ENCODE results near the gene PRDM5. TPM values are rescaled to one million over a fixed set of nuclear protein-coding genes. Genes with fewer than 3 reads are reported as not detected.
A peak's percentile ranks its signal among the peaks of the same experiment; 100 is the strongest.

The PRDM5 gene
- 9.1 and 11.7 TPM in 2 replicates for total RNA-seq (2014; rRNA removed; shearing (Covaris generic))

- peak; percentile 27 for DNase-seq (ENCODE audit: low spot score)
Observed at GRCh38 chr4:120922381-120923206, at the start of gene PRDM5. TSS of gene PRDM5 (minus strand) at chr4:120922726. CDS start at chr4:120922608, 118 bp downstream.

- no peak for DNase-seq (ENCODE audit: low spot score)
Observed at GRCh38 chr4:120971884-120972283, 49.4 kb upstream of the PRDM5 start.

DNA sequence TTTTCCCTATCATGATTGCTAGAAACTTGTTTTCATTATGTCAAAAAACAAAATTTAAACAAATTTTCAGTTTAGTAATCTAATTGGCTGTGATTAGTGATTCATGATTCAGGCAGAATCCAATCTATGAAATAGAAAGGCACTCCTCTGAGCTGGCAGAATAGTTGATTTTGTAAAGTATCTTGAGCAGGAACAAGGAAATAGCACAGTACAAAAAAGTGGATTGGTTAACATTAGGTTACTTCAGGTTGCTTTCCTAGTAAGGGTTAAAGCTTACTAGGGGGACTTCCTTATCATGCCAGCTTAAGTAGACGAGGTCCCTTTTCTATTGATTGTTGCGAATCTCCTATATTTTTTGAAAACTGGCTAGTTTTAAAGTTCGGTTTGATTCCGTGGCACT lies 43.4 kb upstream of the PRDM5 start:
- DNase-seq (ENCODE audit: low spot score), result no peak

- no peak for DNase-seq (ENCODE audit: low spot score)
Observed at GRCh38 chr4:120964596-120964995, 42.1 kb upstream of the PRDM5 start.

GRCh38 chr4:120963449-120963848 lies 40.9 kb upstream of the PRDM5 start:
- no peak for DNase-seq (ENCODE audit: low spot score)

GRCh38 chr4:120960656-120961267 lies 38.2 kb upstream of the PRDM5 start:
- DNase-seq (ENCODE audit: low spot score), result no peak

DNA sequence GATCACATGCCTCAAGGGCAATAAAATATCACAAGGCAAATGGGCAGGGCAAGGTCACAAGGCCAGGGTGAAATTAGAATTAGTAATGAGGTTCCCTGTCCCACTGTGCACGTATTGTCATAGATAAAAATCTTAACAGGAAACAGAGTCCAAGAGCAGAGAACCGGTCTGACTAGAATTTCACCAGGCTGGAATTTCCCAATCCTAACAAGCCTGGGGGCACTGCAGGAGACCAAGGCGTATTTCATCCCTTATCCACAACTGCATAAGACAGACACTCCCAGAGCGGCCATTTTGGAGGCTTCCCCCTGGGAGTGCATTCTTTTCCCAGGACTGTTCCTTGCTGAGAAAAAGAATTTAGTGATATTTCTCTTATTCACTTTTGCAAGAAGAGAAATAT lies 25.9 kb upstream of the PRDM5 start:
- DNase-seq (ENCODE audit: low spot score), result no peak

DNA sequence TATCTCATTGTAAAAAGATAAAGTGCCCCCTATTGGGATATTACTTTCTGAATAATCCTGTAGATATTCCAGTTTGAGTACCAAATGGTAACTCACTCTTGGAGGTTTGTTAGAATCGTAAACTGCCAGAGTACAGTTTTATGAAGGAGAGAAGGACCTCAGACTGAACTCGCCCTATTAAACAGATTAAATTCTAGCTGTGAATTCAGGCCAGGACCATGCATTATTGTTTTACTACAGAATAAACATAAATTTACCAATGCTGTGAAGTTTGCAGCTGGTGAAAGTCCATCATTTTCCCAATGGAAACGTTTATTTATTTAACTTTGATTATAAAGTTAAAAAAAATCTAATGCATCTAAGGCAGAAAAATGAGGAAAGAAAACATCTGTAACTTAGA lies 20.2 kb upstream of the PRDM5 start:
- DNase-seq (ENCODE audit: low spot score), result no peak

DNA sequence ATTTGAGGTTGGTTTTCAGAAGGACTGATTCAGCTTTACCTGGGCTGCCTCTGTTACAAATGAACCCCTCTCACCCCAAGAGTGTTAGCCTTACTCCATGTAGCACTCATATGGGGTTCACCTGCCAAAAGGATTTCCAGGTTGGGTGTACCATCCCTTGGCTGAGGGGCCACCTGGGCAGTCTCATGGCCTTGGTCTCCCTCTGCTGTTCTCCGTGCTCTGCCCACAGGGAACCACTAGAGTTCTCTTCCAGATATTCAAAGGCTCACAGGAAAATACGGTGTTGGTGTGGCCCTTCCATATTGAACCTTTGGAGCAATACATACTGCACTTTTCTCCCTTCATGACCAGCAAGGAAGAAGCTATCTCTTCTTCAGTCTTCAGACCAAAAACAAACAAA lies 18.0 kb upstream of the PRDM5 start:
- DNase-seq (ENCODE audit: low spot score), result no peak

GRCh38 chr4:120939693-120940092 lies 17.2 kb upstream of the PRDM5 start:
- DNase-seq (ENCODE audit: low spot score), result no peak

- DNase-seq (ENCODE audit: low spot score), result no peak
Observed at GRCh38 chr4:120929847-120930246, 7.3 kb upstream of the PRDM5 start.

DNA sequence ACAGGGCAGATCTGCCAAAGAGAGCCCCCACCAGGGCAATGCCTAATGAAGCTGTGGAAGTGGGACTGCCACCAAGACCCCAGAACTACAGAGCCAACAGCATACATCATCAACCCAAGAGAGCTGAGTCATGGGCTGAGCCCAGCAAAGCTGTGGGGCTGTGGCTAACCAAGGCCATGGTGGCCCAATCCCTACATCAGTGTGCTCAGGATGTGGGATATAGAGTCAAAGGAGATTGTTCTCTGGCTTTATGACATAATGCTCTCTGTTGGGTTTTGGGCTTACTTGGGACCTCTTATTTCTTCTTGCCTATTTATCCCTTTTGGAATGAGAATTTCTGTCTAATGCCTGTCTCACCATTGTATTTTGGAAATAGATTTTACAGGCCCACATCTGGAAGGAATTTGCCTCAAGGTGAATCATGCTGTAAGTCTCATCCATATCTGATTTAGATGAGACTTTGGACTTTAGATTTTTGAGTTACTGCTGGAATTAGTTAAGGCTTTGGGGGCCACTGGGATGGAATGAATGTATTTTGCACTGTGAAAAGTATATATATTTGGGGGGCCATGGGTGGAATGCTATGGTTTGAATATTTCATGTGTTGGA lies 5.4 kb upstream of the PRDM5 start:
- no peak for DNase-seq (ENCODE audit: low spot score)

- no peak for DNase-seq (ENCODE audit: low spot score)
Observed at GRCh38 chr4:120926358-120927025, 4.0 kb upstream of the PRDM5 start.

DNA sequence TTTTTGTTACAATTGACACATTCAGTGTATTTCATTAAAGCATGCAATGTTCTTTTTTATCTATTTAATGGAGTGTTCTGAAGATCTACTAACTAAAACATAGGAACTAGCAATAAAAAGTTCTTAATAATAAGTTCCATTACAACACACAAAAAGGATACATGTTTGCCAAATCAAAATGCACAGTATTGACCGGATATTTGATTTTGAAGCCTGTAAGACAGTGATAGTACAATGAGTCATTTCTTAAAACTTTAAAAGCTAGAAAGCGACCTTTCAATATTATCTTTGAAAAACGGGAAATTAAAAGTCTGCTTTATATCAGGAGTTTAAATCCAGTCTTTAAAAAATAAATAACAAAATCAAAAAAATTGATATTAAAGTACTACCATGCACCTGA lies 2.4 kb upstream of the PRDM5 start:
- no peak for DNase-seq (ENCODE audit: low spot score)

GRCh38 chr4:120923207-120923522 lies 639 bp upstream of the PRDM5 start:
- DNase-seq (ENCODE audit: low spot score), result no peak

- DNase-seq (ENCODE audit: low spot score), result peak; percentile 40
Observed at GRCh38 chr4:120921456-120922380, 808 bp downstream of the PRDM5 start.

DNA sequence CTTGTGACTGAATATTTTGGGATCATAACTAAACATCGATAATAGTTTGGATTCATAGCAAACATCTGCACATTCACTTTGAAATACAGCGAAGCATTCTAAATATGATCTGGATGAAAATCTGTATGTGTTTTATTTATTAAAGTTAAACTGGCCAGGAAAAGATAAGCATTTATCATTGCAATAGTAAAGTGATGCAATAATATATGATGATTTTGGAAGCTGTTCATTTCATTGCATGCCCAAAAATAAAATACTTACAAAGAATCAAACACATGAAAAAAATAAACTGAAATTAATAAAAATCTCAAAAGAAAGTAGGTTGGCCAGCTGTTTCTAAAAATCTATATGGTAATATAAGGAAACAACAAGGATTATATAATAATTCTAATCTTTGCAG lies 1.9 kb downstream of the PRDM5 start:
- DNase-seq (ENCODE audit: low spot score), result no peak

GRCh38 chr4:120919358-120919757 lies 3.2 kb downstream of the PRDM5 start:
- no peak for DNase-seq (ENCODE audit: low spot score)

- DNase-seq (ENCODE audit: low spot score), result no peak
Observed at GRCh38 chr4:120918788-120919187, 3.7 kb downstream of the PRDM5 start.

GRCh38 chr4:120918092-120918491 lies 4.4 kb downstream of the PRDM5 start:
- no peak for DNase-seq (ENCODE audit: low spot score)

DNA sequence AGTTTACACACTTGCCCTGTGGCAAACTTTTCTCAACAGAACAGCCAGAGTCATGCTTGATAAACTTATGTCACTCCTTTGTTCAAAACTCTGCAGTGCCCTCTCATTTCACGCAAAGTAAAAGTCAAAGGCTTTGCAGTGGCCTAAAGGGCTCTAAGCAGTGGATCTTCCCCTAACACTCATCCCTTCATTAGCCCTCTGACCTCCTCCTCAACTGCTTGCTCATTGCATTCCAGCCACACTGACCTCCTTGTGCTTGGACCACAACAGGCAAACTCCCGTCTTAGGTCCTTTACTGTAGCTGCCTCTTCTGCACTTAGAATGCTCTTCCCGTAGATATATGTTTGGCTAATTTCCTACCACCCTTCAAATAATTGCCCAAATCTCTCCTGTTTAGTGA lies 5.6 kb downstream of the PRDM5 start:
- no peak for DNase-seq (ENCODE audit: low spot score)

DNA sequence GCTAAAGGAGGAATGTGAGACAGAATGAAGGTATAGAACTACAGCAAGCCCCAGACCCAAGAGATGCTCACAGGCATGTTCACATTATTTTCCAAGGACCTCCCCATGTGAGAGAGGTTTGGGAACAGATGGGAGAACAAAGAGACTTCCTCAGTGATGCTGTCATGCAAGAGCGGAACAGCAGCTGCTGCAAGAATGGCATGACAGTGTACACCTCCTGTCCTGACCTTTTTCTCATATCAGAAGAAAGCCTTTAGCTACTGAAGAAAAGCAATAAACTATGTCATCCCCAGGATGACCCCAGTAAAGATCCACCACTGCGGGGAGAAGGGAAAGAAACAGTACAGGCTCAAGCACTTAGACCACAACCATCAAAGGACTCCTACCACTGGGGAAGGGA lies 7.2 kb downstream of the PRDM5 start:
- DNase-seq (ENCODE audit: low spot score), result no peak

Data from H4 (cell line).